Skeletal muscle tissue (tissue), 4 donors: Measurements from ENCODE around the gene POC1A. TPM values are rescaled to one million over a fixed set of nuclear protein-coding genes. Genes with fewer than 3 reads are reported as not detected.

Experiments
- H3K27ac ChIP-seq: one replicate; pipeline ENCODE4 v1.7.0; 2013; ENCODE audit warnings: mild to moderate bottlenecking, low read depth, low read length, inconsistent platforms
- H3K27me3 ChIP-seq, 3 donors: one replicate each; pipeline ENCODE4 v1.7.0; 2013; ENCODE audit warnings: low read length in 3 of 3; ENCODE audit not compliant: control insufficient read depth in 3 of 3, insufficient read depth in 3 of 3
- H3K36me3 ChIP-seq, 3 donors: one replicate each; pipeline ENCODE4 v1.7.0; 2013; ENCODE audit warnings: low read length in 3 of 3; ENCODE audit not compliant: control insufficient read depth in 3 of 3, insufficient read depth in 3 of 3
- H3K4me1 ChIP-seq, 3 donors: one replicate each; pipeline ENCODE4 v1.7.0; 2013; ENCODE audit warnings: low read length in 3 of 3, mild to moderate bottlenecking in 3 of 3; ENCODE audit not compliant: control insufficient read depth in 3 of 3, insufficient read depth in 3 of 3
- H3K4me3 ChIP-seq, 3 donors: one replicate each; pipeline ENCODE4 v1.7.0; 2013; ENCODE audit warnings: low read length in 3 of 3
- H3K9ac ChIP-seq, 3 donors: one replicate each; pipeline ENCODE4 v1.7.0; 2013; ENCODE audit warnings: low read length in 3 of 3, mild to moderate bottlenecking in 3 of 3, moderate library complexity in 2 of 3, low read depth in 1 of 3
- H3K9me3 ChIP-seq, 3 donors: one replicate each; pipeline ENCODE4 v1.7.0; 2013; ENCODE audit warnings: low read length in 3 of 3; ENCODE audit not compliant: control insufficient read depth in 3 of 3
- total RNA-seq: library from RNA; depleted of rRNA; stranded (reverse); fragments of >200 nt; gene quantifications from one replicate; pipeline ENCODE4 v1.2.3, GENCODE V29; 2014
- donor health status: Osteomylitis.

Gene POC1A
- total RNA-seq, 1 donor from 2014 or later: 2.6 TPM

DNA sequence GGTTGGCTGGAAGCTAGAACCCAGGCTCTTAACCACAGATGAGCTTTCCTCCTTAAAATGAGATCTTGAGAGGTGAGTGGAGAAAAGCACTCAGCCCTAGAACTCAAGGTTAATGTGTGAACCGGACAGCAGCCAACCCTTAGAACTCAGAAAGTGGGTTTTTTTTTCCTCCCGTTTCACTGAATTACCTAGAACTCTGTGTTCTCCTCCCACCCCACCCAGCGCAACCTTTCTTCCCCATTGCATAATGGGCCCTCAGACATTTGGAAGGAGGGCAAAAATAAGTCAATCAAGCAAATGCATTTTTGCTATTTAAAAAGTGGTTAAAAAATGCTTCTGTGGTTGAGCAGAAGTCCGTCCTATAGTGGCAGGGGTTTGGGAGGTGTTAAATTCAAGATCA is 36.7 kb downstream of the POC1A start:
- Histone ChIP-seq H3K9me3 (no peaks in the 10 kb centered on the region), H3K27me3 (no peaks in the 10 kb centered on the region), H3K4me3 (no peak overlapping the region), H3K36me3 (no peaks in the 10 kb centered on the region), H3K27ac (no peak overlapping the region), H3K4me1 (peaks cover 16 to 19% (median 17%) of the 10 kb centered on the region in 3 donors), H3K9ac (no peak overlapping the region)

DNA sequence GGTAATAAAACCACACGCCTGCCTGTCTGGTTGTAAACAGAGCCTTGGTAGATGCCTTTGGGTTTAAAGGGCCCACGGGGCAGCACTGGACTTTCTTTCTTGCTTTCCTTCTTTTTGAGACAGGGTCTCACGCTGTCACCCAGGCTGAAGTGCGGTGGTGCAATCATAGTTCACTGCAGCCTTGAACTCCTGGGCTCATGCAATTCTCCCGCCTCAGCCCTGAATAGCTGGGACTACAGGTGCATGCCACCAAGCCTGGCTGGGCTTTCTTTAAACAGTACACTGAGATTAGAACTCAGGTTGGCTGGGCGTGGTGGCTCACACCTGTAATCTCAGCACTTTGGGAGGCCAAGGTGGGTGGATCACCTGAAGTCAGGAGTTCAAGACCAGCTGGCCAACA is 42.2 kb downstream of the POC1A start:
- Histone ChIP-seq H3K27me3 (no peaks in the 10 kb centered on the region), H3K27ac (no peak overlapping the region), H3K9ac (no peak overlapping the region), H3K36me3 (no peaks in the 10 kb centered on the region), H3K4me1 (peaks cover 12 to 28% (median 18%) of the 10 kb centered on the region in 3 donors), H3K9me3 (no peaks in the 10 kb centered on the region), H3K4me3 (no peak overlapping the region)

DNA sequence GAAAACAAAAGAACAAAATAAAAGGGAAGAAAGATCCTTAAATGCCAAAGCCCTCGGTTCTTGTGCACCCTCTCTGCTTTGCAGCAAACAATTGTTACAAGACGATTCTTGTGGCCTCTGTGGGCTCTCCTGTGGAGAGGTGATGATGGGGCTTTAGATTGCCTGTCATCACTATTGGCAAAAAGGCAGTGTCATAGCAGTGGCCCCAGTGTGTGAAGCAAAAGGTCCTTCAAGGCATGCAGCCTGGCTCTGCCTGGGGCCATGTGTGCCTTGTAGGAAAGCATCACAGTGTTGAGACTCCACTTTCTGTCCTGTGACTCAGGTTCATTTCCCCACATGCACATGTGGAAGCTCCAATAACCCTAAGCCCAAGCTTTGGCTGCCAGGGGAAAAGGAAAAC is 43.7 kb downstream of the POC1A start:
- no peaks in the 10 kb centered on the region for H3K27me3 ChIP-seq
- peaks cover 12 to 28% (median 18%) of the 10 kb centered on the region in 3 donors for H3K4me1 ChIP-seq
- H3K27ac ChIP-seq: no peak overlapping the region
- no peaks in the 10 kb centered on the region for H3K9me3 ChIP-seq
- no peak overlapping the region for H3K9ac ChIP-seq
- H3K4me3 ChIP-seq: no peak overlapping the region
- no peaks in the 10 kb centered on the region for H3K36me3 ChIP-seq

DNA sequence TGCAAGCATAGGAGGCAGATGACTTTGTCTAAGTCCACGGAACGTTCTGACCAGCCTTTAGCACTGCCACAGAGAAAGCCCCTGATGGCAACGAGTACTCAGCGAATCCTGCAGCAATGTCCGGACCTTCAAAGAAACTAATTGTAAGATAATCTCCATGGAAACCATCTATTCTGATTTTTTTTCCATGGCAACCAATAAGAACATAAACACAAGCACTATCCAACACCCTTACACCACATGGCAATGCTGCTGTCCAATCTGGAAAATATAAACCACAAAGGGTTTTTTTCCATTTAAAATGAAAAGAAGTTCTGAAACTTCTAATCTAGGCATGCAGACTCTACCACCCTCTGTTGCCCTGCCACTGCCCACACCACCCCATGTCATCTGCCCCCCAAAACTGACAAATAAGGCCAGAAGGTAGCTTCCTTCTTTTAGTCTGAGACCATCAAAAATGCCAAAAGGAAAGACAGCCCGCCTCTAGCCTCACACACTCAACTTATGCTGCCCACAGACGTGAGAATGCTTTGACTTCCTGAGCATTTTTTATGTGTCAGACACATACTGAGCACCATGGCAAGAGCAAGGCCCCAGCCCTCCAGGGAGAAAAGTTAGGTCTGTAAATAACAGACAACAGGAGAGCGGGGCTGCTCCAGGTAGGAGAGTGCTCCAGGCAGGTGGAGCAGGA is 44.5 kb downstream of the POC1A start:
- Histone ChIP-seq H3K9ac (no peak overlapping the region), H3K9me3 (no peaks in the 10 kb centered on the region), H3K27ac (no peak overlapping the region), H3K4me3 (no peak overlapping the region), H3K4me1 (peaks cover 12 to 28% (median 19%) of the 10 kb centered on the region in 3 donors), H3K36me3 (no peaks in the 10 kb centered on the region), H3K27me3 (no peaks in the 10 kb centered on the region)

DNA sequence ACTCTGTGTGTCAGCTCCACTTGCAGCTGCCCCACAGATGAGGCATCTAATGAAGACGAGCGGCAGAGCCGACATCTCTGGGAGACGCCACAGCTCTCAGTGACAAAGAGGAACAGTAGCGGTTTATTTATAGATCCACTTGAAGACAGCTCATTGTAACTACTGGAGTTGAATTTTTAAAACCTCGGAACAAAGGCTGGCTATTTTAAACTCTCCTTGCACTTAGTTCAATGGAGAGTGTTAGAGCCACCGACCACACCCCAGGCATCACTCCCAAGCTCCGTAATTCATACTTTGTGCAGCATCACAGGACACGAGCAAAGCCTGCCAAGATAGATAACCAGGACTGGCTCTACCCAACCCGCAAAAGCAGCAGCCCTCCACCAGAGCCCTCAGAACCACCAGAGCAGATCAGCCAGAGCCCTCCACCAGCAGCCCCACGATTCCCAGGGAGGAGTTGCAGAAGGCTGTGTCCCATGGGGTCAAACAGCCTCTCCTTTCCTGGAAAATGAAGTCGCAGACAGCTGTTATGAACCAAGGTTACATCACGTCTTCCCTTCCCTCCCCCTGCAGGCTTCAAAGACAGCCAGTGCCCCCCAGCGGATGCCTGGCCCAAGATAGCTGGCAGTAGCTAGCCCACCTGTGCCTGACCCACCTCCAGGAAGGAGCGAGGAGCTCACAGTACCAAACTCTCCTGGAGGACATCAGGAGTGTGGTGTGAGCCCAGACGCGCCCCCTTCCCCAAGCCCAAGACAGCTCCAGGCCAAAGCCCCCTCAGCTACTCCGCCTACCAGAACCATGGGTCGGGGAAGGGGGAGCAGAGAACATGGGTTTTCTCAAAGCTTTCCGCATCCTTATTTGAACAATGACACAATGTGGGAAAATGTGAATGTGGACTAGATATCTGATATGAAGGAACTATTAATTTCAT is 45.7 kb downstream of the POC1A start:
- Histone ChIP-seq H3K36me3 (no peaks in the 10 kb centered on the region), H3K4me1 (peaks cover 12 to 28% (median 21%) of the 10 kb centered on the region in 3 donors), H3K27ac (no peak overlapping the region), H3K27me3 (no peaks in the 10 kb centered on the region), H3K9me3 (no peaks in the 10 kb centered on the region), H3K4me3 (peak overlapping the region; percentile 32 to 56 (median 51)), H3K9ac (peak overlapping the region in 1 of 3 donors; percentile 57)

DNA sequence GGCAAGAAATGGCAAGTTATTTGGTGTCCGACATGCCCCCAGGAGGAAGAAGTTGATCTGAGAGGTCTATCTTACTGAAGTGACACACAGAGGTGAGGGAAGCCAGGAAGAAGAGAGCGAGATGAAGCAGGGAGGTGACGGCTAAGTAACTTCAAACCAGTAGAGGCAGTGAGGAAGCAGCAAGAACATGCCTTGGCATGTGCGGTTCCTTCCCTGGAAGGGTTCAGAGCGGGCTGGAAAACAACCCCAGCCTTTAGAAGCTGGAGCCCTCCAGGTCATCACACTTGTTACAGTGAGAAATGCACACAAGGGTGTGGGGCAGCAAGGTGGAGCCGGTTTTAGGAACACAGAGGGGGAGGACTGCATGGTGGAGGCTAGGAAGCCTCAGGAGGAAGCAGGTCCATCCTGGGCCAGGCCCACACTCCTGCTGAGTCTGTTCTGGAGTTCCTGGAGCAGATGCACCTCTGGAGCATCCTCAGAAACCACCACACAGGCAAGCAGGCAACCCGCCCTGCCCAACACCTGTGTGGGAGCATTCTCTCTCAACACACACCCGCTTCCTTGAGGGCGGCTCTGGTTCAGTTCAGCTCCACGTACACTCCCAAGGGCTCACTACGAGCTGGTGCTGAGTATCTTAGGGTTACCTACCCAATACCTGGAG is 47.1 kb downstream of the POC1A start:
- peaks cover 12 to 28% (median 21%) of the 10 kb centered on the region in 3 donors for H3K4me1 ChIP-seq
- H3K4me3 ChIP-seq: no peak overlapping the region
- H3K27ac ChIP-seq: no peak overlapping the region
- H3K36me3 ChIP-seq: no peaks in the 10 kb centered on the region
- H3K9ac ChIP-seq: no peak overlapping the region
- H3K27me3 ChIP-seq: no peaks in the 10 kb centered on the region
- H3K9me3 ChIP-seq: no peaks in the 10 kb centered on the region

DNA sequence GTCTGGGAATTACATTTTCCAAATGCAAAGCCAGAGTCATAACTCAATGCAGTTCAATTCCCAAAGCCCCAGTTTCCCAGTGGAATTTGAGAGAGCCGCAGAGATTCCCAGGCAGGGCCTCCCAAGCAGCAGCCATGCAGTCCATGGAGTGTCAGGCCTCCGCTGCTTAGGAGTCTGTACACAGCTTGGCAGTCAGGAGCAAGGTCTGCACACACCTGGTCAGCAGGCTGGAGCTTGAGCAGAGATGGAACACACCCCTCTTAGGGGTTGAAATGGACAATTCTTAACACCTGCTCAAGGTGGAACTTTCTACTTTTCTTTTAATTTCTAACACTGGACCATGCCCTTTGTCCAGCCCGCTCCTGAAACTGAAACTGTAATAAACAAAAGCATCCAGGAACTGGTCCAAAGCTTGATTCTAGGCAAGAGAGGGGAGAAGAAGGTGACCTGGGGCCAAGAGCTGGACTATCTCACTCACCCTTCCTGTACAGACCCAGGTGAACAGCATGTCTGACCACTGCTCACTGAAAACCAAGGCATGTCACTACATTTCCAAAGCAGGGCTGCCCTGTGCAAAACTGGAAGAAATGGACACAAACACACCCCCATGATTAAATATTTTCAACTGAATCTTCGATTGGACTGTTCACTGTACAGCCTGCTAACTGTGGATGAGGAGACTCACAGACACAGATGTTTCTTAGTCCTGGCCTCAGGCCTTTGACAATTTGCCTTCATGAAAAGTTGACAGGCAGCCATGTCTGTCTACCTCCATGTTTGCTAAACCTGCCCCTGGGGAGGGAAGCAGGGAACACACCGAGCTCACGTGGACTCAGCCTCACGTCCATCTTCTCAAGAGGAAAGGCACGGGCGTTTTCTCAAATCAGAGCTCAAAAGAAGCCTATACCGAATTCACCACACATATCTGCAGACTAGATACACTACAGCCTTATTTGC is 49.3 kb downstream of the POC1A start:
- no peak overlapping the region for H3K27ac ChIP-seq
- no peak overlapping the region for H3K9ac ChIP-seq

DNA sequence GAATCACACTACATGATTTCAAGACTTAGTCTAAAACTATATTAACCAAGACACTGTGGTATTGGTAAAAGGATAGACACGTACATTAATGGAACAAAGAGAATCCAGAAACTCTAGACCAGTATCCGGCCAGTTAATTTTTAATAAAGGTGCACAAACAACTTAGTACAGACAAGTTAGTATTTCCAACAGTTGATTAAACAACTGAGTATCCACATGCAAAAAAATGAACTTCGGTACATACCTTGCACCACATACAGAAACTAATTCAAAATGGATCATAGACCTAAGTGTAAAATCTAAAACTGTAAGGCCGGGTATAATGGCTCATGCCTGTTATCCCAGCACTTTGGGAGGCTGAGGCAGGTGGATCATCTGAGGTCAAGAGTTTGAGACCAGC is 51.3 kb downstream of the POC1A start:
- no peak overlapping the region for H3K9ac ChIP-seq
- no peak overlapping the region for H3K27ac ChIP-seq
- H3K36me3 ChIP-seq: no peaks in the 10 kb centered on the region
- peaks cover 2 to 7% (median 2%) of the 10 kb centered on the region in 3 donors for H3K4me1 ChIP-seq
- H3K27me3 ChIP-seq: no peaks in the 10 kb centered on the region
- no peak overlapping the region for H3K4me3 ChIP-seq
- no peaks in the 10 kb centered on the region for H3K9me3 ChIP-seq

More for the DNA sequence above, 49.3 kb downstream of the POC1A start:
- Histone ChIP-seq H3K4me1 (peaks cover 12 to 20% (median 17%) of the 10 kb centered on the region in 3 donors), H3K36me3 (no peaks in the 10 kb centered on the region), H3K27me3 (no peaks in the 10 kb centered on the region), H3K4me3 (no peak overlapping the region), H3K9me3 (no peaks in the 10 kb centered on the region)

DNA sequence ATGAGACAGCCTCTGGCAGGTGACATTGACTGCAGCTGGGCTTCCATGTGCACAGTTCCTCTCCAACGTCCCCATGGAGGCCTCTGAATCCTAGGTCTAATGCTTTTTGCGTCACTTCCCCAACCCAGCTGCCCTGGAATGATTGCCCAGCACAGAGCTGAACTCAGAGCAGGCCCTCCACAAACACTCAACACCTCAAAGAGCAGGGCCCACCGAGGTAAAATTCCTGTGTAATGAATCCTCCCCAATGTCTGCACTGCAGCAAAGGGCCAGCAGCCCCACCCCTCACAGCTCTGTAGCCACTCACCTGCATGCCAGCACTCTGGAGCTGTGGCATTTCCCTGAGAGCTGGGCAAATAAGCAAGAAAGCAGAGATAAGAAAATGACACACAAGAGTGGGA is 55.2 kb downstream of the POC1A start:
- Histone ChIP-seq H3K4me1 (peaks cover 0 to 2% (median 1%) of the 10 kb centered on the region in 3 donors), H3K9me3 (no peaks in the 10 kb centered on the region), H3K27ac (no peak overlapping the region), H3K4me3 (no peak overlapping the region), H3K36me3 (no peaks in the 10 kb centered on the region), H3K27me3 (no peaks in the 10 kb centered on the region), H3K9ac (no peak overlapping the region)
